ENCODE data around the gene RASD1.

The RASD1 gene

GRCh38 chr17:17496189-17497064, at the start of gene RASD1:
Gene RASD1, minus strand, starts transcription at chr17:17496395. Its CDS starts 214 bp downstream, at chr17:17496181.
- DNase-seq = peak; percentile 78

GRCh38 chr17:17545984-17546383, 49.8 kb upstream of the RASD1 start:
- DNase-seq = no peak

DNA sequence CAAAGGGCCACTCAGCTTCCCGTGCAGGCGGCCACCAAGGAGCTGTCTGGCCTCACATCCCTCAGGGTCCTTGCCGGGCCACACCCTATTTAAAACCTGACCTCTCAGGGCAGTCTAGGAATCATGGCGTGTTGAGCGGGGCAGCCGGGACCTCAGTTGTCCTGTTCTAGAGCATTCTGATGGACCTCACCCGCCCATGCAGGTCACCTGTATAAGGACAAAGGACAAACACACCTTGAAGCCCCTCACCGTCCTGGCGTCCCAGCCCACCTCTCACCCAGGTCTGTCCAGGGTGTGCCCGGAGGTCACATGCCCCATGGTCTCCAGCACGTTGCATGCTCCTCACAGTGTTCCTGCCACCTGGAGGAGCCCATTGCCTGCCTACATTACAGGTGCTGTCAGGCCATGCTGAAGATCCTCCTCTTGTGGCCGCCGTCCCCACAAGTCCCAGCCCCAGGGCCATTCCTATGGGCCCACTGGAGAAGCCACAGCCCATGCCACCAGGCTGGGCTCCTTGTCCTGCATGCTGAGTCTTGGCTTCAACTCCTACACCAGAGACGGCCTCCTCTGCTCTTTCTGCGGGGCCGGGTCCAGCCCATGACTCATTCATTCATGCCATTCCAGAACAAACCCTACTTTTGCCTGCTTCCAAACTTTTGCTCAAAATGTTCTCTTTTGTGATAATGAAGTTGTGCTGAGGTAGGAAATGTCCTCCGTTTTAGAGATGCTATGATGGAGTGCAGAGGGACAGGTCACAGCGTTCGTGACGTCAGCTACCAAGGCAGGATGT, 49.0 kb upstream of the RASD1 start:
- no peak for DNase-seq

DNA sequence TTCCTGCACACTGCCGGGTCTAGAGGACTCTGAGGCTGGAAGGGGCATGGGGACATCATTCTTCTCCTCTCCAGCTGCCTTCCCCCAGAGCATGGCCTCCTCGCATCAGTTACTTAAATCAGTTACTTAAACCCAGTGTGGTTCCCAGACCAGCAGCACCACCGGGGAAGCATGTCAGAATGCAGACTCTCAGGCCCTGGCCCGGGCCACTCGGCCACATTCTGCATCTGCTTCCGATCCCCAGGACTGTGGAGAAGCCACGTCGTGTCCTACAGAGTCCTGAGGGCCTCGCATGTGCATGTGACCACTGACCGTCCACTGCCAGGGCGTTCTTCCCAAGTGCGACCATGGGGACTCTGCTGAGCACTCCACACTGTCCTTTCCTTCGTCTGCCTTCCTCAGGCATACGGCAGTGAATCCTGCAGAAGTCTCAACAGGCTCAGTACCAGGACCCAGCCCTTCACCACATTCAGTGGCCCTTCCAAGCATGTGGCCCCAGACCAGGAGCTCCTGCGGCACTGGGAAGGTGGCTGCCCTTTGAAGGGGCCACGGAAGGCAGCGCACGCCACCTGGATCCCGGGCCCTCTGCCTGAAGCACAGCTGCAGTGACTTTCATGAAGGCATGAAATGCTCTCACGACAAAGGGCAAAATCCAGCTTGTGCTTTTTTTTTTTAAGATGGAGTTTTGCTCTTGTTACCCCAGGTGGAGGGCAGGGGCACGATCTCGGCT, 46.9 kb upstream of the RASD1 start:
- no peak for DNase-seq

- no peak for DNase-seq
These were observed 45.4 kb upstream of the RASD1 start for GRCh38 chr17:17541640-17542001.

DNA sequence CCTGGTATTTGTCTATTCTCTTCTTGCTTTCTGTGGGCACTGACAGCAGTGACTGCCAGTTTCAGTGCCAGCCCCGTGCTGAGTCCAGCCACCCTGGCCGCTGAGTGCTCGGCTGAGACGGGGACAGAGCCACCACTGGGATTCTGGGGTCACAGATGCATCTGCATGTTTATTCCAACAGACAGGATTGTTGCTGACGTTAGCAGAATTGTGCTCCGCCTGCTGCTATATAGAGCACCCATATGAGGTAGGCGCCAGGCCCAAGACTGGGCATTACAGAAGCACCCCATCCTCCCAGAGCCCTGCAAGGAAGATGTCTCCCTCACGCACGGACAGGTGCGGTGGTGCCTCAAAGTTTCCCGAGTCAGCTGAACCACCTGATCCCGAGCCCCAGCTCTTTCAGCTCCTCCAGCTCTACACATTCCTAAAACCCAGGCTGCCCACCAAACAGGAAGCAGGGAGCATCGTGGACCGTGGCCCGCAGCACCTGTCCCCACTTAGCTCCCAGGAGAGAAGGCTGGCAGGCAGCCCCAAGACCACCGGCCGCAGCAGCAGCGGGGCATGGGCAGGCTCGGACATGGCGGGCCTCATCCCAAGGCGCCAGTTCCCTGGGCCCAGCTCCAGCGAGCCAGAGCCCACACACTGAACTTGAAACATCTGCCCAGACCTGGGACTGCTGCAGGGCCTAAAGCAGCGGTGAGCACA, 44.9 kb upstream of the RASD1 start:
- DNase-seq = peak; percentile 34

GRCh38 chr17:17540278-17540906, 44.2 kb upstream of the RASD1 start:
- peak; percentile 58 for DNase-seq

- DNase-seq = no peak
These were observed 43.4 kb upstream of the RASD1 start for GRCh38 chr17:17539591-17539990.

GRCh38 chr17:17538417-17539391, 42.5 kb upstream of the RASD1 start:
- DNase-seq = peak; percentile 97

GRCh38 chr17:17537311-17538099, 41.3 kb upstream of the RASD1 start:
- no peak for DNase-seq

DNA sequence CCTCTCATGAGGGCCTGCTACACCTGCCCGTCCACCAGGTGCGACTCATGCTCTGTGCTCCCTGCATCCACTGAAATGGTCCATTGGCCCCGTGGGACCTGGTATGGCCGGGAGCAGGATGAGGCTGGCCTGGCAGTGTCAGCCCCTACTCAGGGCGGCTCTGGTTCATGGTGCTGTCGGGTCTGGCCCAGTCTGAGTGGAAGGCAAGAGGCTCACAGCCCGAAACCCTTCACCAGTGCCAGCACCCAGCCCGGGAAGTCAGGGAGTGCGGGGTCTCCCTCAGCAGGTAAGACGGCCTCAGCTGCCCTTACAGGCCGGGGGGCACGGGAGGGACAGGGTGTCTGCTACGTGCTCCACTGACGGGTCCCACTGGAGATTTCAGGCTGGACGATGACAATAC, 40.5 kb upstream of the RASD1 start:
- no peak for DNase-seq

GRCh38 chr17:17535957-17536356, 39.8 kb upstream of the RASD1 start:
- no peak for DNase-seq

GRCh38 chr17:17533901-17534441, 37.8 kb upstream of the RASD1 start:
- no peak for DNase-seq

- no peak for DNase-seq
These were observed 36.8 kb upstream of the RASD1 start for GRCh38 chr17:17532991-17533390.

- DNase-seq = no peak
These were observed 35.0 kb upstream of the RASD1 start for GRCh38 chr17:17531156-17531555.

GRCh38 chr17:17528696-17529652, 32.8 kb upstream of the RASD1 start:
- no peak for DNase-seq

GRCh38 chr17:17527956-17528500, 31.8 kb upstream of the RASD1 start:
- no peak for DNase-seq

GRCh38 chr17:17527534-17527933, 31.3 kb upstream of the RASD1 start:
- DNase-seq = no peak
